Loucy (cell line): ENCODE data around the gene NLRP7.
"Not testable (repeated sequence)": the region's sequence is repeated elsewhere in the genome, so short reads cannot be mapped to it uniquely, and the experiment has no call there.

Source experiments
- H2AFZ ChIP-seq: fragments of 200-600 bp; sonication (generic); 2 replicates; pipeline ENCODE4 v1.6.0; 2016; ENCODE audit warnings: antibody characterized with exemption, mild to moderate bottlenecking, low read length, moderate library complexity
- H3F3A ChIP-seq: fragments of 200-600 bp; 2 replicates; pipeline ENCODE4 v1.6.0; 2016; ENCODE audit warnings: antibody characterized with exemption, low read depth, mild to moderate bottlenecking
- H3K27me3 ChIP-seq: fragments of 200-600 bp; sonication (generic); 2 replicates; pipeline ENCODE4 v1.6.1; 2014; ENCODE audit warnings: low read length, mild to moderate bottlenecking; ENCODE audit not compliant: insufficient read depth, poor library complexity, severe bottlenecking
- H3K36me3 ChIP-seq: fragments of 200-600 bp; sonication (generic); 2 replicates; pipeline ENCODE4 v1.6.1; 2016; ENCODE audit warnings: low read length; ENCODE audit not compliant: insufficient read depth
- H3K4me1 ChIP-seq: fragments of 200-600 bp; sonication (generic); 2 replicates; pipeline ENCODE4 v1.5.1; 2014; ENCODE audit warnings: low read length, mild to moderate bottlenecking; ENCODE audit not compliant: insufficient read depth, poor library complexity, severe bottlenecking
- H3K4me2 ChIP-seq: fragments of 200-600 bp; sonication (generic); 2 replicates; pipeline ENCODE4 v1.6.0; 2014; ENCODE audit warnings: antibody characterized with exemption, low read length, low read depth, mild to moderate bottlenecking; ENCODE audit not compliant: poor library complexity, severe bottlenecking
- H3K4me3 ChIP-seq: fragments of 200-600 bp; sonication (generic); 2 replicates; pipeline ENCODE4 v1.5.1; 2014; ENCODE audit warnings: low read length, mild to moderate bottlenecking, mixed read lengths; ENCODE audit not compliant: poor library complexity, severe bottlenecking
- H3K79me2 ChIP-seq: fragments of 200-600 bp; sonication (generic); 2 replicates; pipeline ENCODE4 v1.6.1; 2014; ENCODE audit warnings: low read length; ENCODE audit not compliant: insufficient read depth
- H3K9ac ChIP-seq: fragments of 200-600 bp; sonication (generic); 2 replicates; pipeline ENCODE4 v1.6.0; 2014; ENCODE audit warnings: mild to moderate bottlenecking, low read depth, low read length, moderate library complexity; ENCODE audit not compliant: poor library complexity, severe bottlenecking
- H3K9me2 ChIP-seq: fragments of 200-600 bp; sonication (generic); replicated peaks from 2 replicates; pipeline ENCODE4 v1.6.1; 2016; ENCODE audit warnings: low read depth, low read length, mixed read lengths
- H3K9me3 ChIP-seq: fragments of 200-600 bp; sonication (generic); 2 replicates; pipeline ENCODE4 v1.6.1; 2014; ENCODE audit warnings: mild to moderate bottlenecking, antibody characterized with exemption, low read length, low read depth; ENCODE audit not compliant: insufficient read depth
- H4K20me1 ChIP-seq: fragments of 200-600 bp; sonication (generic); 2 replicates; pipeline ENCODE4 v1.6.0; 2014; ENCODE audit warnings: antibody characterized with exemption, low read length, mild to moderate bottlenecking; ENCODE audit not compliant: insufficient read depth, poor library complexity, severe bottlenecking
- CTCF ChIP-seq: fragments of 200-600 bp; sonication (generic); conservative IDR thresholded peaks from 2 replicates; pipeline ENCODE4 v1.5.1; 2014; ENCODE audit warnings: mild to moderate bottlenecking, antibody characterized with exemption, low read length
- EZH2phosphoT487 ChIP-seq: fragments of 200-600 bp; IDR thresholded peaks from 2 replicates; pipeline ENCODE4 v1.6.1; 2018; ENCODE audit warnings: antibody characterized with exemption, mild to moderate bottlenecking, moderate library complexity, borderline replicate concordance

The NLRP7 gene

GRCh38 chr19:54919646-54920563, 27.4 kb downstream of the NLRP7 start:
- not testable (repeated sequence) for H3K4me3 ChIP-seq, H3K79me2 ChIP-seq, H2AFZ ChIP-seq, H3K9me2 ChIP-seq, H3F3A ChIP-seq, H4K20me1 ChIP-seq, H3K4me2 ChIP-seq, H3K4me1 ChIP-seq, H3K9ac ChIP-seq, H3K9me3 ChIP-seq, H3K36me3 ChIP-seq, H3K27me3 ChIP-seq
- peak; percentile 27; the same call in 1 of the 2 replicates for TF ChIP-seq CTCF

- no peaks in the 10 kb centered on the region for H3K4me1 ChIP-seq
- H3K4me2 ChIP-seq: no peak overlapping the region
- no peak overlapping the region for H3K9ac ChIP-seq
- no peaks in the 10 kb centered on the region for H3K36me3 ChIP-seq
- H2AFZ ChIP-seq: no peak overlapping the region
- H3F3A ChIP-seq: no peaks in the 10 kb centered on the region
- H3K79me2 ChIP-seq: no peaks in the 10 kb centered on the region
- TF ChIP-seq EZH2phosphoT487: no peak
- TF ChIP-seq CTCF: no peak
- no peaks in the 10 kb centered on the region for H3K9me3 ChIP-seq
- H4K20me1 ChIP-seq: no peaks in the 10 kb centered on the region
- H3K27me3 ChIP-seq: no peaks in the 10 kb centered on the region
- H3K4me3 ChIP-seq: no peak overlapping the region
- H3K9me2 ChIP-seq: no peaks in the 10 kb centered on the region
Observed at GRCh38 chr19:54918499-54918898, 28.8 kb downstream of the NLRP7 start.

GRCh38 chr19:54916822-54917221, 30.5 kb downstream of the NLRP7 start:
- no peaks in the 10 kb centered on the region for H3K36me3 ChIP-seq
- no peaks in the 10 kb centered on the region for H3K27me3 ChIP-seq
- no peak overlapping the region for H3K4me2 ChIP-seq
- H3F3A ChIP-seq: no peaks in the 10 kb centered on the region
- H3K79me2 ChIP-seq: no peaks in the 10 kb centered on the region
- no peak overlapping the region for H3K9ac ChIP-seq
- H3K9me2 ChIP-seq: no peaks in the 10 kb centered on the region
- no peaks in the 10 kb centered on the region for H3K4me1 ChIP-seq
- H2AFZ ChIP-seq: no peak overlapping the region; the same call in 1 of the 2 replicates
- no peak for TF ChIP-seq EZH2phosphoT487
- no peak for TF ChIP-seq CTCF
- no peak overlapping the region for H3K4me3 ChIP-seq
- no peaks in the 10 kb centered on the region for H3K9me3 ChIP-seq
- no peaks in the 10 kb centered on the region for H4K20me1 ChIP-seq

GRCh38 chr19:54907899-54908298, 39.4 kb downstream of the NLRP7 start:
- H3K4me2 ChIP-seq, H4K20me1 ChIP-seq, H2AFZ ChIP-seq, H3K9ac ChIP-seq, H3K36me3 ChIP-seq, H3K9me2 ChIP-seq, H3K4me3 ChIP-seq, H3F3A ChIP-seq, H3K79me2 ChIP-seq, H3K9me3 ChIP-seq, H3K27me3 ChIP-seq, H3K4me1 ChIP-seq: not testable (repeated sequence)
